Endothelial cell of umbilical vein (primary cell): ENCODE measurements around the gene MYO9A. TPM values are rescaled to one million over a fixed set of nuclear protein-coding genes. Genes with fewer than 3 reads are reported as not detected.

Experiments
- BruUV-seq: library from RNA; stranded (reverse); fragments of 400-500 nt; replicated peaks from 2 replicates; lab custom pipeline; 2021; lab: Mats Ljungman, UMichigan
- CTCF ChIA-PET: fragments of 300-600, 350-600 bp; sonication (Branson Sonifier 250); formaldehyde crosslinking; loops from one replicate; lab custom pipeline; 2021; ENCODE audit warnings: antibody characterized with exemption, inconsistent platforms; lab: Charles Lee
- POLR2A ChIA-PET: fragments of 300-600, 350-600 bp; sonication (Branson Sonifier 250); formaldehyde crosslinking; loops from one replicate; lab custom pipeline; 2021; ENCODE audit warnings: antibody characterized with exemption, inconsistent platforms; lab: Charles Lee
- DNase-seq: peaks from one replicate; pipeline ENCODE4 v3.0.0-alpha.2; 2011; ENCODE audit warnings: low read depth, low spot score
- FAIRE-seq: peaks from 2 replicates; lab custom pipeline; 2011; peaks lifted over from hg19 to GRCh38; lab: Jason Lieb, UNC
- H2AFZ ChIP-seq: 2 replicates; pipeline ENCODE4 v1.6.0; 2012; ENCODE audit warnings: low read depth, low read length, control low read depth, inconsistent platforms
- H3K27ac ChIP-seq: 2 replicates; pipeline ENCODE4 v1.5.1; 2011; ENCODE audit warnings: low read depth, mild to moderate bottlenecking, control low read depth, low read length, moderate library complexity; ENCODE audit not compliant: insufficient read depth
- H3K27me3 ChIP-seq, 2 experiments: 2 replicates each; pipeline versions ENCODE4 v1.6.0 to v1.6.1; 2011; ENCODE audit warnings: low read length in 2 of 2, mixed read lengths in 1 of 2; ENCODE audit not compliant: control insufficient read depth in 2 of 2, insufficient read depth in 2 of 2
- H3K36me3 ChIP-seq, 2 experiments: 2 replicates in 1 of 2; 3 replicates in 1 of 2; pipeline ENCODE4 v1.5.1; 2011; ENCODE audit warnings: low read length in 2 of 2, mild to moderate bottlenecking in 1 of 2, moderate library complexity in 1 of 2; ENCODE audit not compliant: control insufficient read depth in 2 of 2, insufficient read depth in 2 of 2; ENCODE audit errors: extremely low read depth in 1 of 2
- H3K4me1 ChIP-seq: 3 replicates; pipeline ENCODE4 v1.5.1; 2011; ENCODE audit warnings: mild to moderate bottlenecking, low read length; ENCODE audit not compliant: control insufficient read depth, insufficient read depth; ENCODE audit errors: extremely low read depth
- H3K4me2 ChIP-seq: 2 replicates; pipeline ENCODE4 v1.6.1; 2011; ENCODE audit warnings: low read length, control low read depth, mixed read lengths; ENCODE audit not compliant: insufficient read depth
- H3K4me3 ChIP-seq, 3 experiments: fragments of 200-600 bp in 1 of 3; sonication (generic), shearing (Covaris generic) in 1 of 3; replicated peaks in 1 of 3; 2 replicates each; pipeline ENCODE4 v1.5.1; 2011 to 2016; ENCODE audit warnings: control low read depth in 3 of 3, low read length in 3 of 3, mild to moderate bottlenecking in 2 of 3, inconsistent platforms in 1 of 3, low read depth in 1 of 3, moderate library complexity in 1 of 3; ENCODE audit not compliant: insufficient read depth in 1 of 3
- H3K79me2 ChIP-seq: 2 replicates; pipeline ENCODE4 v1.6.0; 2012; ENCODE audit warnings: low read length, inconsistent platforms; ENCODE audit not compliant: control insufficient read depth, insufficient read depth
- H3K9ac ChIP-seq: replicated peaks from 2 replicates; pipeline ENCODE3; 2011; ENCODE audit warnings: low read length, control low read depth; ENCODE audit not compliant: insufficient read depth; ENCODE audit errors: extremely low read depth
- H3K9me1 ChIP-seq: replicated peaks from 3 replicates; pipeline ENCODE4 v1.6.0; 2011; ENCODE audit warnings: mild to moderate bottlenecking, low read length; ENCODE audit not compliant: control insufficient read depth, insufficient read depth; ENCODE audit errors: extremely low read depth
- H3K9me3 ChIP-seq: replicated peaks from 2 replicates; pipeline ENCODE4 v1.5.1; 2012; ENCODE audit warnings: low read length, inconsistent platforms; ENCODE audit not compliant: control insufficient read depth, insufficient read depth
- H4K20me1 ChIP-seq: replicated peaks from 2 replicates; pipeline ENCODE3; 2011; ENCODE audit warnings: mild to moderate bottlenecking, low read length; ENCODE audit not compliant: control insufficient read depth, insufficient read depth; ENCODE audit errors: extremely low read depth
- EZH2 ChIP-seq: IDR thresholded peaks from 2 replicates; pipeline ENCODE4 v1.6.1; 2012; ENCODE audit warnings: borderline replicate concordance, low read depth, mild to moderate bottlenecking, moderate library complexity, low read length, inconsistent platforms; ENCODE audit not compliant: severe bottlenecking
- FOS ChIP-seq: IDR thresholded peaks from 2 replicates; pipeline ENCODE4 v1.6.1; 2011; ENCODE audit warnings: mild to moderate bottlenecking, low read length, moderate library complexity, borderline replicate concordance; ENCODE audit not compliant: insufficient read depth
- GATA2 ChIP-seq: IDR thresholded peaks from 2 replicates; pipeline ENCODE4 v1.7.0; 2011; ENCODE audit warnings: low read depth, mild to moderate bottlenecking, moderate library complexity, mixed read lengths, low read length; ENCODE audit not compliant: insufficient read length, insufficient read depth
- JUN ChIP-seq: IDR thresholded peaks from 2 replicates; pipeline ENCODE4 v1.6.1; 2011; ENCODE audit warnings: borderline replicate concordance, low read depth; ENCODE audit not compliant: insufficient read length, insufficient read depth
- MYC ChIP-seq: IDR thresholded peaks from one replicate; pipeline ENCODE4 v1.6.1; 2011; ENCODE audit warnings: mild to moderate bottlenecking, low read depth, low read length
- POLR2A ChIP-seq: IDR thresholded peaks from 2 replicates; pipeline ENCODE4 v1.6.1; 2012; ENCODE audit warnings: low read depth, mild to moderate bottlenecking, control low read depth, low read length
- POLR2AphosphoS5 ChIP-seq: IDR thresholded peaks from 2 replicates; pipeline ENCODE4 v1.6.1; 2012; ENCODE audit warnings: low read depth, mild to moderate bottlenecking, control low read depth, low read length, moderate library complexity; ENCODE audit not compliant: insufficient read depth
- dilution Hi-C: fragments of 300-500 bp; cut with MboI; formaldehyde crosslinking; loops from one replicate; pipeline ENCODE4 v1.15.0; 2019; ENCODE audit warnings: low sequenced_read_pairs; ENCODE audit not compliant: extremely low pct_ligation_motif_present
- intact Hi-C: fragments of 100-400 bp; cut with micrococcal nuclease; formaldehyde crosslinking; loops from one replicate; pipeline ENCODE4 v1.10.0; 2022
- polyA plus RNA-seq, 4 experiments: library from polyadenylated mRNA; depleted of rRNA in 3 of 4; stranded (reverse) in 3 of 4; unstranded in 1 of 4; fragments of >200 nt; gene quantifications; 2 replicates each; pipeline versions ENCODE4 v1.2.1 to v1.2.3, GENCODE V29; 2011 to 2012; ENCODE audit warnings: missing spikeins in 1 of 4
- total RNA-seq: library from RNA; stranded (reverse); gene quantifications from 2 replicates; pipeline ENCODE4 v1.2.3, GENCODE V29; 2021
- TF ChIP-seq, protein P1 (sequence below), 2 donors: IDR thresholded peaks; 1 replicate in 1 of 2; 2 replicates in 1 of 2; pipeline ENCODE4 v1.5.1; 2011; ENCODE audit warnings: low read length in 2 of 2, mild to moderate bottlenecking in 2 of 2, moderate library complexity in 2 of 2, control low read depth in 1 of 2, inconsistent platforms in 1 of 2, low read depth in 1 of 2; ENCODE audit not compliant: insufficient read depth in 1 of 2; ENCODE audit errors: extremely low read depth in 1 of 2
- TF ChIP-seq, protein P2 (sequence below): IDR thresholded peaks from 2 replicates; pipeline ENCODE4 v1.6.1; 2011; ENCODE audit not compliant: insufficient read depth, insufficient read length

The MYO9A gene
- total and polyA plus RNA-seq, 2 donors (not counting 3 experiments of a cell fraction or from before 2014, with no cell fraction given) = 6.4 to 30.3 TPM

DNA sequence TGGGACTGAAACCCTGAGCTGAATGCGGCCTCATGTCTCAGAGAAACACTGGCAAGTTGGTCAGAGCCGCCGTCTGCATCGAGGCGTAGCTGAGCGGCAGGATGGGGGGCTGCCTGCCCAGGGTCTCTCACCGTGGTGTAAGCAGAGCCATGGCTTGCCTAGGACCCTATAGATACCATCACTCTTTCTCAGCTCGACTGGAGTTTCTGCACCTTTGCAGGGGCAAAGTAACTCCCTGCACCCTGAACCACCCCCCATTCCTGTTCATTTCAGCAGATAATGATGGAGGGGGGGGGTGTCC is 336.0 kb downstream of the MYO9A start:
- ChIA-PET CTCF (interaction anchor here (0.8 to 5.1 kb wide), 5 partner anchors 9 to 374 kb away, joined by 3 to 81 read pairs (median 14); no protein-coding TSS in a partner anchor), POLR2A (no interaction called here)
- no peak overlapping the region for H3K27ac ChIP-seq
- H3K4me3 ChIP-seq = no peak overlapping the region
- H2AFZ ChIP-seq = no peak overlapping the region
- no peak for DNase-seq
- dilution Hi-C loops (no loop called here), intact Hi-C loops (loop anchor here (2.0 kb wide), 1 partner anchor 21 kb away; no protein-coding TSS in a partner anchor)
- FAIRE-seq = no peak
- no peaks in the 10 kb centered on the region for H3K27me3 ChIP-seq
- BruUV-seq = no TSS peak
- peaks cover 19% of the 10 kb centered on the region for H3K4me1 ChIP-seq
- no peaks in the 10 kb centered on the region for H3K79me2 ChIP-seq
- H3K9ac ChIP-seq = no peak overlapping the region
- H3K9me1 ChIP-seq = no peaks in the 10 kb centered on the region
- H3K9me3 ChIP-seq = no peaks in the 10 kb centered on the region
- no peaks in the 10 kb centered on the region for H4K20me1 ChIP-seq
- no peaks in the 10 kb centered on the region for H3K36me3 ChIP-seq
- TF ChIP-seq JUN = no peak
- H3K4me2 ChIP-seq = no peak overlapping the region

DNA sequence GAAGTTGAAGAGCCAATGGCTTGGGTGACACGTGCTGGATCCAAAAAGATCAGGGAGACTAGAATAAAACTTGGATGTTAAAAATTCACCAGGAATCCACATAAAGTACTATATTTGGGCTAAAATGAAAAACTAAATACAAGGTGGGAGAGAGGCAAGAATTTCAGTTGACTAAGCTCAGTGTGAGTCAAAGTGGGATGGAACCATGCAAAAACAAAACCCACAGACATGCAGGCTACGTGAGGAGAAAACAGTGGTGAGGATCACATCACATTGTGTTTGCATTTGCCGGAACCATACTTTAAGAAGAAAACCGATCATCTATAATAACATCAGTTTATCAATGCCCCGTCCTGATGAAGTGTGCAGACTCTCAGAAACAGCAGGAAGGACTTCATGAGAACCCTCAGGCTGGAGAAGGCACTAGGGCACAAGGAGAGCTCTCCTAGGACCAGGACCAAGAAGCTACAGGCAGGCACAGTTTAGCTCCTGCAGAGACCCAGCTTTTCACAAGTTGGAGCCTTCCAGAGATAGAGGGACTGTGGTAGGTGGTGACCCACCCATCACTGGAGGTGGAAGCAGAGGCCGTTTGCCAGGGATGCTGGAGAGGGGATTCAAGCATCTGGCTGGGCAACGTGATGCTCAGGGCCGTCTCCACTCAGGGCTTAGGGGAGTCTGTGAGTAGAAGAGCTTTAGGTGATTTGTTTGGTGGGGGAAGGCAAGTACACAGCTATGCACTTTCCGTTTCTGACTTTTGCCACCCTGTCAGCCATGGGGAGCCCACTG is 336.6 kb downstream of the MYO9A start:
- no TSS peak for BruUV-seq

More for the DNA sequence above, 336.6 kb downstream of the MYO9A start:
- Histone ChIP-seq H4K20me1 (no peaks in the 10 kb centered on the region), H3K27ac (no peak overlapping the region), H3K27me3 (no peaks in the 10 kb centered on the region), H3K36me3 (no peaks in the 10 kb centered on the region), H3K4me3 (no peak overlapping the region), H3K9me3 (no peaks in the 10 kb centered on the region), H3K9ac (no peak overlapping the region), H3K79me2 (no peaks in the 10 kb centered on the region), H3K4me1 (peaks cover 19% of the 10 kb centered on the region), H2AFZ (no peak overlapping the region), H3K9me1 (no peaks in the 10 kb centered on the region), H3K4me2 (no peak overlapping the region)
- FAIRE-seq (no peak), DNase-seq (no peak)
- intact Hi-C loops (loop anchor here (2.0 kb wide), 1 partner anchor 21 kb away; no protein-coding TSS in a partner anchor), dilution Hi-C loops (no loop called here)
- TF ChIP-seq, protein P1, sequence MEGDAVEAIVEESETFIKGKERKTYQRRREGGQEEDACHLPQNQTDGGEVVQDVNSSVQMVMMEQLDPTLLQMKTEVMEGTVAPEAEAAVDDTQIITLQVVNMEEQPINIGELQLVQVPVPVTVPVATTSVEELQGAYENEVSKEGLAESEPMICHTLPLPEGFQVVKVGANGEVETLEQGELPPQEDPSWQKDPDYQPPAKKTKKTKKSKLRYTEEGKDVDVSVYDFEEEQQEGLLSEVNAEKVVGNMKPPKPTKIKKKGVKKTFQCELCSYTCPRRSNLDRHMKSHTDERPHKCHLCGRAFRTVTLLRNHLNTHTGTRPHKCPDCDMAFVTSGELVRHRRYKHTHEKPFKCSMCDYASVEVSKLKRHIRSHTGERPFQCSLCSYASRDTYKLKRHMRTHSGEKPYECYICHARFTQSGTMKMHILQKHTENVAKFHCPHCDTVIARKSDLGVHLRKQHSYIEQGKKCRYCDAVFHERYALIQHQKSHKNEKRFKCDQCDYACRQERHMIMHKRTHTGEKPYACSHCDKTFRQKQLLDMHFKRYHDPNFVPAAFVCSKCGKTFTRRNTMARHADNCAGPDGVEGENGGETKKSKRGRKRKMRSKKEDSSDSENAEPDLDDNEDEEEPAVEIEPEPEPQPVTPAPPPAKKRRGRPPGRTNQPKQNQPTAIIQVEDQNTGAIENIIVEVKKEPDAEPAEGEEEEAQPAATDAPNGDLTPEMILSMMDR (IDR thresholded peaks at IDR 0.05; ENCODE audit: extremely low read depth in 1 of 2, insufficient read depth in 1 of 2, low read depth in 1 of 2, low read length in 2 of 2) = no peak
- TF ChIP-seq POLR2A (no peak), MYC (no peak), JUN (no peak), GATA2 (no peak), FOS (no peak), POLR2AphosphoS5 (no peak), EZH2 (no peak)
- TF ChIP-seq, protein P2, sequence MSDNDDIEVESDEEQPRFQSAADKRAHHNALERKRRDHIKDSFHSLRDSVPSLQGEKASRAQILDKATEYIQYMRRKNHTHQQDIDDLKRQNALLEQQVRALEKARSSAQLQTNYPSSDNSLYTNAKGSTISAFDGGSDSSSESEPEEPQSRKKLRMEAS = no peak
- POLR2A ChIA-PET = no interaction called here
- CTCF ChIA-PET = interaction anchor here (0.8 to 5.1 kb wide), 9 partner anchors 9 to 375 kb away, joined by 3 to 81 read pairs (median 12); no protein-coding TSS in a partner anchor
